Subcutaneous adipose tissue (tissue), 4 donors: Measurements from ENCODE around the gene ILK. TPM values are rescaled to one million over a fixed set of nuclear protein-coding genes. Genes with fewer than 3 reads are reported as not detected.

Source experiments
- CTCF ChIP-seq: fragments of 450-650 bp; IDR thresholded peaks from one replicate; pipeline ENCODE4 v1.5.1; 2016; ENCODE audit warnings: low read depth, mild to moderate bottlenecking, control low read depth, antibody characterized with exemption, moderate library complexity
- total RNA-seq, 4 donors: library from RNA; depleted of rRNA; stranded (reverse); fragments of >200 nt; gene quantifications; one replicate each; pipeline ENCODE4 v1.1.0, GENCODE V29; 2016

ILK gene
- total RNA-seq, 4 donors from 2014 or later: 105 to 157 (median 119) TPM

- no peak for TF ChIP-seq CTCF
These were observed 26.9 kb upstream of the ILK start for GRCh38 chr11:6576471-6577373.

GRCh38 chr11:6578134-6578533 lies 25.4 kb upstream of the ILK start:
- no peak for TF ChIP-seq CTCF

- no peak for TF ChIP-seq CTCF
These were observed 23.9 kb upstream of the ILK start for GRCh38 chr11:6579681-6580080.

GRCh38 chr11:6583584-6583983 lies 20.0 kb upstream of the ILK start:
- TF ChIP-seq CTCF: no peak

GRCh38 chr11:6584528-6584927 lies 19.0 kb upstream of the ILK start:
- TF ChIP-seq CTCF: no peak

- no peak for TF ChIP-seq CTCF
These were observed 16.9 kb upstream of the ILK start for GRCh38 chr11:6586434-6587359.
